ENCODE data around the gene BTBD9.

The BTBD9 gene

GRCh38 chr6:38150681-38151296 lies 488.9 kb downstream of the BTBD9 start:
- Histone ChIP-seq H3K4me3 (ENCODE audit: low read length) (no peak overlapping the region), H3K9me3 (ENCODE audit: control insufficient read depth, low read depth, low read length) (no peaks in the 10 kb centered on the region), H3K4me1 (ENCODE audit: control insufficient read depth, low read depth, low read length) (peaks cover 2% of the 10 kb centered on the region), H3K9ac (ENCODE audit: low read length) (no peak overlapping the region), H3K27ac (ENCODE audit: low read length) (no peak overlapping the region), H3K27me3 (ENCODE audit: control insufficient read depth, insufficient read depth, low read length) (no peaks in the 10 kb centered on the region), H3K36me3 (ENCODE audit: control insufficient read depth, low read depth, low read length) (no peaks in the 10 kb centered on the region)

GRCh38 chr6:38150021-38150420 lies 489.7 kb downstream of the BTBD9 start:
- no peak overlapping the region for H3K4me3 ChIP-seq (ENCODE audit: low read length)
- H3K9ac ChIP-seq (ENCODE audit: low read length): no peak overlapping the region
- no peaks in the 10 kb centered on the region for H3K27me3 ChIP-seq (ENCODE audit: control insufficient read depth, insufficient read depth, low read length)
- no peak overlapping the region for H3K27ac ChIP-seq (ENCODE audit: low read length)
- no peaks in the 10 kb centered on the region for H3K36me3 ChIP-seq (ENCODE audit: control insufficient read depth, low read depth, low read length)
- H3K4me1 ChIP-seq (ENCODE audit: control insufficient read depth, low read depth, low read length): peaks cover 4% of the 10 kb centered on the region
- H3K9me3 ChIP-seq (ENCODE audit: control insufficient read depth, low read depth, low read length): no peaks in the 10 kb centered on the region

GRCh38 chr6:38149531-38149930 lies 490.2 kb downstream of the BTBD9 start:
- H3K9ac ChIP-seq (ENCODE audit: low read length): no peak overlapping the region

GRCh38 chr6:38148606-38149005 lies 491.1 kb downstream of the BTBD9 start:
- Histone ChIP-seq H3K9me3 (ENCODE audit: control insufficient read depth, low read depth, low read length) (no peaks in the 10 kb centered on the region), H3K4me3 (ENCODE audit: low read length) (no peak overlapping the region), H3K4me1 (ENCODE audit: control insufficient read depth, low read depth, low read length) (peaks cover 13% of the 10 kb centered on the region), H3K27ac (ENCODE audit: low read length) (no peak overlapping the region), H3K36me3 (ENCODE audit: control insufficient read depth, low read depth, low read length) (no peaks in the 10 kb centered on the region), H3K9ac (ENCODE audit: low read length) (no peak overlapping the region), H3K27me3 (ENCODE audit: control insufficient read depth, insufficient read depth, low read length) (no peaks in the 10 kb centered on the region)

More at GRCh38 chr6:38149531-38149930, 490.2 kb downstream of the BTBD9 start:
- Histone ChIP-seq H3K27me3 (ENCODE audit: control insufficient read depth, insufficient read depth, low read length) (no peaks in the 10 kb centered on the region), H3K4me1 (ENCODE audit: control insufficient read depth, low read depth, low read length) (peaks cover 9% of the 10 kb centered on the region), H3K36me3 (ENCODE audit: control insufficient read depth, low read depth, low read length) (no peaks in the 10 kb centered on the region), H3K27ac (ENCODE audit: low read length) (no peak overlapping the region), H3K9me3 (ENCODE audit: control insufficient read depth, low read depth, low read length) (no peaks in the 10 kb centered on the region), H3K4me3 (ENCODE audit: low read length) (no peak overlapping the region)

GRCh38 chr6:38146734-38147027 lies 493.0 kb downstream of the BTBD9 start:
- Histone ChIP-seq H3K9ac (ENCODE audit: low read length) (no peak overlapping the region), H3K9me3 (ENCODE audit: control insufficient read depth, low read depth, low read length) (no peaks in the 10 kb centered on the region), H3K4me1 (ENCODE audit: control insufficient read depth, low read depth, low read length) (peaks cover 13% of the 10 kb centered on the region), H3K36me3 (ENCODE audit: control insufficient read depth, low read depth, low read length) (no peaks in the 10 kb centered on the region), H3K27ac (ENCODE audit: low read length) (no peak overlapping the region), H3K4me3 (ENCODE audit: low read length) (no peak overlapping the region), H3K27me3 (ENCODE audit: control insufficient read depth, insufficient read depth, low read length) (no peaks in the 10 kb centered on the region)

- Histone ChIP-seq H3K4me1 (ENCODE audit: control insufficient read depth, low read depth, low read length) (peaks cover 13% of the 10 kb centered on the region), H3K9me3 (ENCODE audit: control insufficient read depth, low read depth, low read length) (no peaks in the 10 kb centered on the region), H3K27ac (ENCODE audit: low read length) (no peak overlapping the region), H3K4me3 (ENCODE audit: low read length) (no peak overlapping the region), H3K36me3 (ENCODE audit: control insufficient read depth, low read depth, low read length) (no peaks in the 10 kb centered on the region), H3K27me3 (ENCODE audit: control insufficient read depth, insufficient read depth, low read length) (no peaks in the 10 kb centered on the region), H3K9ac (ENCODE audit: low read length) (no peak overlapping the region)
Observed at GRCh38 chr6:38146021-38146733, 493.6 kb downstream of the BTBD9 start.

- no peaks in the 10 kb centered on the region for H3K9me3 ChIP-seq (ENCODE audit: control insufficient read depth, low read depth, low read length)
- no peaks in the 10 kb centered on the region for H3K27me3 ChIP-seq (ENCODE audit: control insufficient read depth, insufficient read depth, low read length)
- no peak overlapping the region for H3K9ac ChIP-seq (ENCODE audit: low read length)
- no peak overlapping the region for H3K4me3 ChIP-seq (ENCODE audit: low read length)
- H3K36me3 ChIP-seq (ENCODE audit: control insufficient read depth, low read depth, low read length): no peaks in the 10 kb centered on the region
- peaks cover 13% of the 10 kb centered on the region for H3K4me1 ChIP-seq (ENCODE audit: control insufficient read depth, low read depth, low read length)
- no peak overlapping the region for H3K27ac ChIP-seq (ENCODE audit: low read length)
Observed at GRCh38 chr6:38144365-38144945, 495.3 kb downstream of the BTBD9 start.

GRCh38 chr6:38143191-38144150 lies 496.3 kb downstream of the BTBD9 start:
- H3K9me3 ChIP-seq (ENCODE audit: control insufficient read depth, low read depth, low read length): no peaks in the 10 kb centered on the region
- no peaks in the 10 kb centered on the region for H3K36me3 ChIP-seq (ENCODE audit: control insufficient read depth, low read depth, low read length)
- no peak overlapping the region for H3K4me3 ChIP-seq (ENCODE audit: low read length)
- no peak overlapping the region for H3K27ac ChIP-seq (ENCODE audit: low read length)
- H3K27me3 ChIP-seq (ENCODE audit: control insufficient read depth, insufficient read depth, low read length): no peaks in the 10 kb centered on the region
- no peak overlapping the region for H3K9ac ChIP-seq (ENCODE audit: low read length)
- peaks cover 20% of the 10 kb centered on the region for H3K4me1 ChIP-seq (ENCODE audit: control insufficient read depth, low read depth, low read length)

GRCh38 chr6:38142178-38142902 lies 497.4 kb downstream of the BTBD9 start:
- Histone ChIP-seq H3K4me1 (ENCODE audit: control insufficient read depth, low read depth, low read length) (peaks cover 27% of the 10 kb centered on the region), H3K9ac (ENCODE audit: low read length) (no peak overlapping the region), H3K9me3 (ENCODE audit: control insufficient read depth, low read depth, low read length) (no peaks in the 10 kb centered on the region), H3K4me3 (ENCODE audit: low read length) (no peak overlapping the region), H3K27me3 (ENCODE audit: control insufficient read depth, insufficient read depth, low read length) (no peaks in the 10 kb centered on the region), H3K36me3 (ENCODE audit: control insufficient read depth, low read depth, low read length) (no peaks in the 10 kb centered on the region), H3K27ac (ENCODE audit: low read length) (no peak overlapping the region)

GRCh38 chr6:38141716-38142115 lies 498.0 kb downstream of the BTBD9 start:
- H3K4me1 ChIP-seq (ENCODE audit: control insufficient read depth, low read depth, low read length): peaks cover 34% of the 10 kb centered on the region
- no peak overlapping the region for H3K27ac ChIP-seq (ENCODE audit: low read length)
- H3K4me3 ChIP-seq (ENCODE audit: low read length): no peak overlapping the region
- no peaks in the 10 kb centered on the region for H3K27me3 ChIP-seq (ENCODE audit: control insufficient read depth, insufficient read depth, low read length)
- no peak overlapping the region for H3K9ac ChIP-seq (ENCODE audit: low read length)
- H3K36me3 ChIP-seq (ENCODE audit: control insufficient read depth, low read depth, low read length): no peaks in the 10 kb centered on the region
- H3K9me3 ChIP-seq (ENCODE audit: control insufficient read depth, low read depth, low read length): no peaks in the 10 kb centered on the region

- Histone ChIP-seq H3K27ac (ENCODE audit: low read length) (no peak overlapping the region), H3K9ac (ENCODE audit: low read length) (no peak overlapping the region), H3K4me3 (ENCODE audit: low read length) (no peak overlapping the region), H3K36me3 (ENCODE audit: control insufficient read depth, low read depth, low read length) (no peaks in the 10 kb centered on the region), H3K27me3 (ENCODE audit: control insufficient read depth, insufficient read depth, low read length) (no peaks in the 10 kb centered on the region), H3K9me3 (ENCODE audit: control insufficient read depth, low read depth, low read length) (no peaks in the 10 kb centered on the region), H3K4me1 (ENCODE audit: control insufficient read depth, low read depth, low read length) (peaks cover 35% of the 10 kb centered on the region)
Observed at GRCh38 chr6:38141085-38141484, 498.6 kb downstream of the BTBD9 start.
